ENCODE data around the gene AKAP12. TPM values are rescaled to one million over a fixed set of nuclear protein-coding genes. Genes with fewer than 3 reads are reported as not detected.
A peak's percentile ranks its signal among the peaks of the same experiment; 100 is the strongest.

AKAP12 gene
- total RNA-seq, 2 donors from 2014 or later, result 4.7 TPM; not detected in 1

- Mint-ChIP-seq H3K4me1 (ENCODE audit: low read depth in 2 of 2) (no peaks in the 10 kb centered on the region), H3K27me3 (peaks cover 15 to 16% of the 10 kb centered on the region in 2 donors), H3K9me3 (no peaks in the 10 kb centered on the region), H3K4me3 (no peak overlapping the region), H3K27ac (no peak overlapping the region), H3K36me3 (no peaks in the 10 kb centered on the region)
- DNase-seq (ENCODE audit: low spot score) (no peak), ATAC-seq (no peak)
Observed at GRCh38 chr6:151276112-151276740, 36.5 kb downstream of the AKAP12 start.

GRCh38 chr6:151279891-151280290 is 40.1 kb downstream of the AKAP12 start:
- Mint-ChIP-seq H3K27me3 (peaks cover 38 to 45% of the 10 kb centered on the region in 2 donors), H3K4me3 (no peak overlapping the region), H3K9me3 (no peaks in the 10 kb centered on the region), H3K36me3 (no peaks in the 10 kb centered on the region), H3K27ac (no peak overlapping the region), H3K4me1 (ENCODE audit: low read depth in 2 of 2) (peaks cover 0 to 4% of the 10 kb centered on the region in 2 donors)
- DNase-seq (ENCODE audit: low spot score) (no peak), ATAC-seq (no peak)

GRCh38 chr6:151280859-151281258 is 41.1 kb downstream of the AKAP12 start:
- Mint-ChIP-seq H3K4me3 (no peak overlapping the region), H3K27me3 (peaks cover 43 to 53% of the 10 kb centered on the region in 2 donors), H3K9me3 (no peaks in the 10 kb centered on the region), H3K27ac (no peak overlapping the region), H3K4me1 (ENCODE audit: low read depth in 2 of 2) (peaks cover 0 to 9% of the 10 kb centered on the region in 2 donors), H3K36me3 (no peaks in the 10 kb centered on the region)
- no peak for ATAC-seq
- no peak for DNase-seq (ENCODE audit: low spot score)

- Mint-ChIP-seq H3K27ac (no peak overlapping the region), H3K27me3 (peaks cover 37 to 61% of the 10 kb centered on the region in 2 donors), H3K4me3 (no peak overlapping the region), H3K9me3 (no peaks in the 10 kb centered on the region), H3K36me3 (no peaks in the 10 kb centered on the region), H3K4me1 (ENCODE audit: low read depth in 2 of 2) (peaks cover 1 to 12% of the 10 kb centered on the region in 2 donors)
- no peak for ATAC-seq
- no peak for DNase-seq (ENCODE audit: low spot score)
Observed at GRCh38 chr6:151284012-151284411, 44.2 kb downstream of the AKAP12 start.

- H3K27ac Mint-ChIP-seq, result no peak overlapping the region
- peaks cover 7 to 18% of the 10 kb centered on the region in 2 donors for H3K4me1 Mint-ChIP-seq (ENCODE audit: low read depth in 2 of 2)
- peak overlapping the region; percentile 34 for H3K4me3 Mint-ChIP-seq
- peaks cover 34 to 56% of the 10 kb centered on the region in 2 donors for H3K27me3 Mint-ChIP-seq
- H3K9me3 Mint-ChIP-seq, result no peaks in the 10 kb centered on the region
- no peaks in the 10 kb centered on the region for H3K36me3 Mint-ChIP-seq
- no peak for ATAC-seq
- no peak for DNase-seq (ENCODE audit: low spot score)
Observed at GRCh38 chr6:151284548-151285017, 44.8 kb downstream of the AKAP12 start.

- H3K4me1 Mint-ChIP-seq (ENCODE audit: low read depth in 2 of 2), result peaks cover 11 to 23% of the 10 kb centered on the region in 2 donors
- H3K4me3 Mint-ChIP-seq, result no peak overlapping the region
- no peaks in the 10 kb centered on the region for H3K9me3 Mint-ChIP-seq
- H3K27me3 Mint-ChIP-seq, result peaks cover 39 to 57% of the 10 kb centered on the region in 2 donors
- no peak overlapping the region for H3K27ac Mint-ChIP-seq
- DNase-seq (ENCODE audit: low spot score) (no peak), ATAC-seq (no peak)
- H3K36me3 Mint-ChIP-seq, result no peaks in the 10 kb centered on the region
Observed at GRCh38 chr6:151285122-151285521, 45.4 kb downstream of the AKAP12 start.

- no peaks in the 10 kb centered on the region for H3K9me3 Mint-ChIP-seq
- no peak overlapping the region for H3K27ac Mint-ChIP-seq
- DNase-seq (ENCODE audit: low spot score), result no peak
- ATAC-seq, result no peak
- H3K27me3 Mint-ChIP-seq, result peaks cover 45 to 59% of the 10 kb centered on the region in 2 donors
- H3K4me1 Mint-ChIP-seq (ENCODE audit: low read depth in 2 of 2), result peaks cover 21 to 32% of the 10 kb centered on the region in 2 donors
- H3K4me3 Mint-ChIP-seq, result no peak overlapping the region
- no peaks in the 10 kb centered on the region for H3K36me3 Mint-ChIP-seq
Observed at GRCh38 chr6:151286214-151286613, 46.4 kb downstream of the AKAP12 start.

- Mint-ChIP-seq H3K9me3 (no peaks in the 10 kb centered on the region), H3K4me1 (ENCODE audit: low read depth in 2 of 2) (peaks cover 21 to 32% of the 10 kb centered on the region in 2 donors), H3K4me3 (no peak overlapping the region), H3K27ac (peak overlapping the region; percentile 31 to 40), H3K36me3 (no peaks in the 10 kb centered on the region), H3K27me3 (peaks cover 48 to 59% of the 10 kb centered on the region in 2 donors)
- DNase-seq (ENCODE audit: low spot score) (no peak), ATAC-seq (peak; percentile 57 to 68)
Observed at GRCh38 chr6:151288712-151289398, 49.1 kb downstream of the AKAP12 start.

- H3K4me3 Mint-ChIP-seq, result peak overlapping the region; percentile 1
- H3K36me3 Mint-ChIP-seq, result no peaks in the 10 kb centered on the region
- H3K27me3 Mint-ChIP-seq, result peaks cover 47 to 57% of the 10 kb centered on the region in 2 donors
- no peak for DNase-seq (ENCODE audit: low spot score)
- H3K9me3 Mint-ChIP-seq, result no peaks in the 10 kb centered on the region
- peaks cover 21 to 32% of the 10 kb centered on the region in 2 donors for H3K4me1 Mint-ChIP-seq (ENCODE audit: low read depth in 2 of 2)
- peak; percentile 82 to 87 for ATAC-seq
- H3K27ac Mint-ChIP-seq, result peak overlapping the region; percentile 31 to 40
Observed at GRCh38 chr6:151289399-151290007, 49.7 kb downstream of the AKAP12 start.

GRCh38 chr6:151290877-151291721 is 51.3 kb downstream of the AKAP12 start:
- no peaks in the 10 kb centered on the region for H3K9me3 Mint-ChIP-seq
- DNase-seq (ENCODE audit: low spot score) (no peak), ATAC-seq (no peak)
- peaks cover 40 to 60% of the 10 kb centered on the region in 2 donors for H3K27me3 Mint-ChIP-seq
- H3K4me3 Mint-ChIP-seq, result peak overlapping the region; percentile 66
- peaks cover 21 to 23% of the 10 kb centered on the region in 2 donors for H3K4me1 Mint-ChIP-seq (ENCODE audit: low read depth in 2 of 2)
- H3K27ac Mint-ChIP-seq, result peak overlapping the region in 1 of 2 donors; percentile 40
- no peaks in the 10 kb centered on the region for H3K36me3 Mint-ChIP-seq

- DNase-seq (ENCODE audit: low spot score) (no peak), ATAC-seq (no peak)
- Mint-ChIP-seq H3K4me1 (ENCODE audit: low read depth in 2 of 2) (peaks cover 21 to 23% of the 10 kb centered on the region in 2 donors), H3K4me3 (no peak overlapping the region), H3K27ac (no peak overlapping the region), H3K36me3 (no peaks in the 10 kb centered on the region), H3K9me3 (no peaks in the 10 kb centered on the region), H3K27me3 (peaks cover 38 to 64% of the 10 kb centered on the region in 2 donors)
Observed at GRCh38 chr6:151291722-151292059, 51.9 kb downstream of the AKAP12 start.

- ATAC-seq (no peak), DNase-seq (ENCODE audit: low spot score) (no peak)
- Mint-ChIP-seq H3K4me1 (ENCODE audit: low read depth in 2 of 2) (peaks cover 21 to 23% of the 10 kb centered on the region in 2 donors), H3K4me3 (peak overlapping the region; percentile 34), H3K36me3 (no peaks in the 10 kb centered on the region), H3K27me3 (peaks cover 41 to 70% of the 10 kb centered on the region in 2 donors), H3K27ac (peak overlapping the region in 1 of 2 donors; percentile 8), H3K9me3 (no peaks in the 10 kb centered on the region)
Observed at GRCh38 chr6:151292974-151293687, 53.4 kb downstream of the AKAP12 start.

- DNase-seq (ENCODE audit: low spot score) (no peak), ATAC-seq (no peak)
- no peaks in the 10 kb centered on the region for H3K36me3 Mint-ChIP-seq
- no peak overlapping the region for H3K4me3 Mint-ChIP-seq
- H3K27ac Mint-ChIP-seq, result no peak overlapping the region
- H3K27me3 Mint-ChIP-seq, result peaks cover 41 to 65% of the 10 kb centered on the region in 2 donors
- H3K4me1 Mint-ChIP-seq (ENCODE audit: low read depth in 2 of 2), result peaks cover 21 to 23% of the 10 kb centered on the region in 2 donors
- H3K9me3 Mint-ChIP-seq, result no peaks in the 10 kb centered on the region
Observed at GRCh38 chr6:151293688-151294016, 53.9 kb downstream of the AKAP12 start.

Measured in natural killer cell treated with Interleukin-12 subunit alpha and Interleukin-12 subunit beta and Interleukin-15 and Interleukin-18, amount 100 ng/mL, for 72 hours (primary cell).